GM12878 (cell line): ENCODE results near the gene ACTN3. TPM values are rescaled to one million over a fixed set of nuclear protein-coding genes. Genes with fewer than 3 reads are reported as not detected.

Experiments used
- ATAC-seq: fragments of 200-7000 bp; cut with Tn5 transposase; 3 replicates; pipeline ENCODE4 v1.9.1; 2020; ENCODE audit warnings: mild to moderate bottlenecking, moderate library complexity
- BruUV-seq: library from RNA; stranded (reverse); fragments of 400-500 nt; replicated peaks from 2 replicates; lab custom pipeline; 2021; lab: Mats Ljungman, UMichigan
- CTCF ChIA-PET: fragments of 300-600 bp; sonication (Branson Sonifier 250); formaldehyde crosslinking; extraction: SDS; loops from one replicate; lab custom pipeline; 2021; ENCODE audit warnings: inconsistent platforms; lab: Yijun Ruan, JAX
- POLR2A ChIA-PET: fragments of 350-600 bp; formaldehyde crosslinking; extraction: SDS; loops from one replicate; lab custom pipeline; 2021; ENCODE audit warnings: inconsistent platforms; lab: Charles Lee
- RAD21 ChIA-PET: fragments of 300-600 bp; sonication (Branson Sonifier 250); formaldehyde crosslinking; loops from one replicate; lab custom pipeline; 2023; ENCODE audit warnings: antibody characterized with exemption; ENCODE audit not compliant: unreplicated experiment; lab: Charles Lee
- SMC1A ChIA-PET: fragments of 300-600 bp; sonication (Branson Sonifier 250); formaldehyde crosslinking; loops from one replicate; lab custom pipeline; 2023; ENCODE audit not compliant: unreplicated experiment, uncharacterized antibody; lab: Charles Lee
- DNase-seq: peaks from one replicate; pipeline ENCODE4 v3.0.0-alpha.2; 2011; ENCODE audit warnings: low read depth, low spot score
- FAIRE-seq: peaks from 3 replicates; lab custom pipeline; 2011; peaks lifted over from hg19 to GRCh38; lab: Jason Lieb, UNC
- H2AFZ ChIP-seq: 2 replicates; pipeline ENCODE4 v1.6.0; 2011; ENCODE audit warnings: low read depth, low read length, control low read depth; ENCODE audit not compliant: control insufficient read depth
- H3K27ac ChIP-seq: 2 replicates; pipeline ENCODE4 v1.5.1; 2011; ENCODE audit warnings: control low read depth; ENCODE audit not compliant: control insufficient read depth, insufficient read depth
- H3K27me3 ChIP-seq, 2 experiments: replicated peaks in 1 of 2; 2 replicates each; pipeline versions ENCODE4 v1.6.0 to v1.6.1; 2011; ENCODE audit warnings: low read length in 1 of 2; ENCODE audit not compliant: control insufficient read depth in 2 of 2, insufficient read depth in 2 of 2
- H3K36me3 ChIP-seq, 2 experiments: 2 replicates each; pipeline ENCODE4 v1.5.1; 2011; ENCODE audit warnings: low read length in 1 of 2; ENCODE audit not compliant: control insufficient read depth in 2 of 2, insufficient read depth in 2 of 2
- H3K4me1 ChIP-seq: 2 replicates; pipeline ENCODE4 v1.6.1; 2011; ENCODE audit warnings: mild to moderate bottlenecking, low read length, moderate library complexity, mixed read lengths; ENCODE audit not compliant: control insufficient read depth, insufficient read depth
- H3K4me2 ChIP-seq: 2 replicates; pipeline ENCODE4 v1.6.0; 2011; ENCODE audit warnings: control low read depth; ENCODE audit not compliant: control insufficient read depth, insufficient read depth
- H3K4me3 ChIP-seq: fragments of 200-600 bp; sonication (generic); 2 replicates; pipeline ENCODE4 v1.5.1; 2016
- H3K79me2 ChIP-seq: 2 replicates; pipeline ENCODE4 v1.6.0; 2011; ENCODE audit warnings: low read length; ENCODE audit not compliant: control insufficient read depth, insufficient read depth
- H3K9ac ChIP-seq: 2 replicates; pipeline ENCODE4 v1.8.0; 2011; ENCODE audit warnings: low read length, control low read depth, mixed read lengths; ENCODE audit not compliant: control insufficient read depth, insufficient read depth
- H3K9me3 ChIP-seq: replicated peaks from 3 replicates; pipeline ENCODE4 v1.5.1; 2011; ENCODE audit warnings: mild to moderate bottlenecking, low read length; ENCODE audit not compliant: control insufficient read depth, insufficient read depth
- H4K20me1 ChIP-seq: 2 replicates; pipeline ENCODE4 v1.6.0; 2011; ENCODE audit not compliant: control insufficient read depth, insufficient read depth
- CEBPZ ChIP-seq: fragments of 150-350 bp; IDR thresholded peaks from 2 replicates; pipeline ENCODE4 v1.6.1; 2016; ENCODE audit warnings: low read depth, low read length
- WGBS: methylation state at CpG from one replicate; pipeline ENCODE4 v1.1.6; 2016; ENCODE audit warnings: low lambda C conversion rate; ENCODE audit not compliant: insufficient replicate concordance, insufficient coverage; ENCODE audit errors: missing lambda C conversion rate; 5-methylcytosine and 5-hydroxymethylcytosine counted together
- in situ Hi-C: fragments of 300-500 bp; cut with MboI; formaldehyde crosslinking; loops from 9 replicates; pipeline ENCODE4 v1.14.3; 2018; ENCODE audit warnings: mixed read lengths
- intact Hi-C: fragments of 100-400 bp; cut with micrococcal nuclease; formaldehyde crosslinking; loops from one replicate; pipeline ENCODE4 v1.14.2; 2022; ENCODE audit not compliant: unreplicated experiment
- polyA plus RNA-seq, 11 experiments: library from polyadenylated mRNA; depleted of rRNA in 4 of 11; unstranded in 6 of 11; stranded (reverse) in 5 of 11; fragments of >200 nt; fragmentation: Nextera tagmentation in 4 of 11; fragmentation: Illumina TruSeq in 1 of 11; extraction: Ambion mirVana in 4 of 11; extraction: Trizol in 1 of 11; gene quantifications; 1 replicate in 1 of 11; 2 replicates in 10 of 11; pipeline versions ENCODE4 v1.2.1 to v1.2.3, GENCODE V29; 2011 to 2016; ENCODE audit warnings: inconsistent platforms in 2 of 11, missing spikeins in 2 of 11, low read depth in 1 of 11
- total RNA-seq, 4 experiments: library from RNA; depleted of rRNA in 3 of 4; stranded (reverse); fragments of >200 nt in 3 of 4; fragmentation: Illumina TruSeq in 1 of 4; extraction: Trizol in 1 of 4; gene quantifications; 2 replicates each; pipeline versions ENCODE4 v1.2.1 to v1.2.3, GENCODE V29; 2013 to 2021

Gene ACTN3
- total and polyA plus RNA-seq, 10 of the 15 experiments (the other 5 are each of a cell fraction or from before 2014, with no cell fraction given) = 0.06 to 0.67 (median 0.17) TPM; not detected in 3

DNA sequence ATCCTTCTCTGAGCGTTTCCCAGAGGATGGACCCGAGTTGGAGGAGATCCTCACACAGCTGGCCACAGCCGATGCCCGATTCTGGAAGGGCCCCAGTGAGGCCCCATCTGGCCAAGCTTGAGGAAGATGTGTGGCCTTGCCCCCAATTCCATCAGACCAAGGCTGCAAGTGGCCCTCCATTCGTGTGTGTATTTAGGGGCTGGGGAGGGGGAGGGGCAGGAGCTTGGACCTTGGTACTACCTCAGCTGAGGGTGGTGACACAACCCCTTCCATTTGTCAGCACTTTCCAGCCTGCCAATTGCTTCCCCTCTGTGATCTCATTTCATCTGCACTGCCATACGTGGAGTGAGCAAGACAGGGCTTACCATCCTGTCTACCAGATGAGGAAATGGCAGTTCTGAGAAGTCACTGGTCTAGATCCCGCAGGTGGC, 37.6 kb upstream of the ACTN3 start:
- Histone ChIP-seq H3K79me2 (peaks cover 2% of the 10 kb centered on the region; the same call in 1 of the 2 replicates), H3K9me3 (no peaks in the 10 kb centered on the region)
- DNase-seq (no peak), FAIRE-seq (no peak)
- SMC1A ChIA-PET = no interaction called here
- BruUV-seq = no TSS peak
- TF ChIP-seq CEBPZ = no peak
- TF ChIP-seq, all 136 proteins: peak for 0
- H4K20me1 ChIP-seq = no peaks in the 10 kb centered on the region
- no peak overlapping the region for H2AFZ ChIP-seq
- H3K4me3 ChIP-seq = no peak overlapping the region
- no peaks in the 10 kb centered on the region for H3K4me1 ChIP-seq
- no peak overlapping the region for H3K27ac ChIP-seq
- ChIA-PET POLR2A (no interaction called here), RAD21 (no interaction called here), CTCF (interaction anchor here (2.0 to 2.2 kb wide), 2 partner anchors 29 to 169 kb away, joined by 5 read pairs; partner anchors contain the start of genes DPP3 and RBM4B)
- intact Hi-C loops (no loop called here), in situ Hi-C loops (no loop called here)
- no peaks in the 10 kb centered on the region for H3K27me3 ChIP-seq
- H3K36me3 ChIP-seq = peaks cover 4 to 5% of the 10 kb centered on the region in 2 experiments; a peak in 2 of 4 replicates
- no peak for ATAC-seq
- H3K4me2 ChIP-seq = no peak overlapping the region
- 82% methylated on average over 7 of the region's 7 CpGs for WGBS
- no peak overlapping the region for H3K9ac ChIP-seq
